CD4-positive, alpha-beta T cell treated with Interferon gamma for 1 hour (primary cell): ENCODE measurements around the gene SULT1B1.

ENCODE experiments used
- DNase-seq: peaks from one replicate; pipeline ENCODE4 v3.0.0-alpha.2; 2020

Gene SULT1B1

DNA sequence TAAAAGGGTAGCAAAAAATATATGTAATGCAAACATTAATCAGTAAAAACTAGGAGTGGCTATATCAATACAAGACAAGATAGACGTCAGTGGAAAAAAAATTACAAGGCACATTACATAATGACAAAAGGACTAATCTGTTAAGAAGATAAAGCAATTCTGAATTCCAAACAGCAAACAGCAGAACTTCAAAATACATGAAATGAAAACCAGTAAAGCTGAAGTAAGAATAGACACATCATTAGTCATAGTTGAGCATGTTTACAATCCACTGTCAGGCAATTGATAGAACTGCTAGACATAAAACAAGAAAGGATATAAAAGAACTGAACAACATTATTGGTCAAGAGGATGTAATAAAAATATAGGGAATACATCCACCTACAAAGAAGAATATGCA is 12.2 kb downstream of the SULT1B1 start:
- DNase-seq: no peak

DNA sequence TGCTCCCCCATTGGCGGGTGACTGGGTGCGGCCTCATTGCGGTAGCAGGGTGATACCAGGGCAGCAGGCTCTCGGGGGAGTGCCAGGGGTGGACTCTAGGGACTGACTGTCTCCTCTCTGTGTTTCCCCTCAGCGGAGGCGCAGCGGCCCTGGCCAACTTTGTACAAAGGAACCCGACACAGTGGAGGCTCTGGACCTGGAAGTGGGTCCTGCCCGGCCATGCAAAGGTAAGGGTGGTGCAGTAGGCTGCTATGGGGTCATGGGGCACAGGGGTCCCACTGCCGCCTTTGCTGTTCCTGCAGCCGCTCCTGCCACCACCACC is 16.3 kb downstream of the SULT1B1 start:
- DNase-seq: no peak

DNA sequence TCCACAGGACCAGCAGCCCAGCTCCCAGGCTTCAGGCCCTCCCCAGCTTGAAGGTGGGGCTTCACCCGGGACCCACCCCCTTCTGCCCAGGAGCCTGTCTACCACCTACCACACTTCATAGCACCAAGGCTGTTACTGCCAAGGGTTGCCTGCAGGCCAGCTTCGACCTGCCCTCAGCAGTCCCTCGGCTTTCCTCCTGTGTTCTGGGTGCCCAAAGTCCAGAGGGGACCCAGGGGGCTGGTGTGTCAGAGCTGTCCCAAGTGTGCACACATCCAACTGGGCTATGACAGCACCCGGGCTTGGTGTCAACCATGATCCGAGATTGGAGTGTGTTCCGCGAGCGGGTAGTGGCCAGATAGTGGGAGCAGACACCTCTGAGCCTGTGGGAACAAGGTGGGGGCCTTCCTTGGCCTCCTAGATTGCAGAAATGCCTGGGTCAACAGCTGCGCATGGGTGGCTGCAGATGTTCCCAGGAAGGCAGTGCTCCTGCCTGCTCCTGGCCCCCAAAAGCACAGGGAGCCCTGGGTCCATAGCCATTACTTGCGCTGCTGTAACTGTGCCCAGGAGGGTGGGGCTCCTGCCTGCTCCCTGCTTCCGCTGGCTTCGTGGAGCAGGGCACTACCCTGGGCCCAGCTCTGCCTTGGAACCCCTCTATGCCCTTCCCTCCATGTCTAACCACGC is 16.8 kb downstream of the SULT1B1 start:
- DNase-seq: no peak

DNA sequence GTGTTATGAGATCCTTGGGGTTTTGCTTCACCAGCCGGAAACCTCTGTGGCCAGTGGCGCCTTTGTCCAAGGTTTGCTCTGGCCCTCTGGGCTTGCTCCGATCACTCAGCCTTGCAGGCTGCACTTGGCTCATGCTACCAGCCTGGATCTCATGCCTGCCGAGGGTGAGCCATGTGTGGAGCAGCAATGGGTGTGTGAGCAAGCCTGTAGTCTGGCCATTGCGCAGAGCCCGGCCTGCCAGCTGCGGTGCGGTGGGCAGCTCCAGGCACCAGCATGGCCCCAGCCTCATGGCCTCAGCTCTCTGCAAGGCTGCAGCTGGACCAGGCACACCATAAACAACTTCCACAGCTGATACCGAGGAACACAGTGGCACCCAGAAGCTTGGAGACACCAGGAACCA is 17.8 kb downstream of the SULT1B1 start:
- no peak for DNase-seq

DNA sequence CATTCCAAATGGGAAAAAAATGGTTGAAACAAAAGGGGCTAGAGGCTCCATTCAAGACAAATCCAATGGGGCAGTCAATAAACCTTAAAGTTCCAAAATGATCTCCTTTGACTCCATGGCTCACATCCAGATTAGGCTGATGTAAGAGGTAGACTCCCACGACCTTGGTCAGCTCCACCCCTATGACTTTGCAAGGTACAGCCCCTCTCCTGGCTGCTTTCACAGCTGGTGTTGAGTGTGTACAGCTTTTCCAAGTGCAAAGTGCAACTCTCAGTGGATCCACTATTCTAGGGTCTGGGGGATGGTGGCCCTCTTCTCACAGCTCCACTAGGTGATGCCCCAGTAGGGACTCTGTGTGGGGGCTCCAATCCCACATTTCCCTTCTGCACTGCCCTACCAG is 21.5 kb downstream of the SULT1B1 start:
- DNase-seq: no peak

DNA sequence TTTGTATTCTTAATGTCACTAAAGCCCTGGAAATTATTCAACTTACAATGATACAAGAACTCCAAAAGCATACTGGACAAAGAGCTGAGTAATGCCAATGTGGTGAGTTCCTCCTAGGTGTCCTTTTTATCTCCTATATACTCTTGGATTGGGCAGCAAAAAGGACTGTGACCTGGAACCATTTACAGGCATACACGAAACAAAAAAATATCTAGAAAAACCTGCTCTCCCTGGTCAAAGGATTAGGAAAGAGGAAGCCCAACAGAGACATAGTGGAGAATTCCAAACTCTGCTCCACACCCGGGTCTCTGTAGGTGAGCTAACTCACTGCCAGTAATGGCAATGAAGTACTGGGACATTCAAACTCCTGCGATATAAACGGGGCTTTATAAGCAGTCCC is 25.3 kb downstream of the SULT1B1 start:
- DNase-seq: no peak

DNA sequence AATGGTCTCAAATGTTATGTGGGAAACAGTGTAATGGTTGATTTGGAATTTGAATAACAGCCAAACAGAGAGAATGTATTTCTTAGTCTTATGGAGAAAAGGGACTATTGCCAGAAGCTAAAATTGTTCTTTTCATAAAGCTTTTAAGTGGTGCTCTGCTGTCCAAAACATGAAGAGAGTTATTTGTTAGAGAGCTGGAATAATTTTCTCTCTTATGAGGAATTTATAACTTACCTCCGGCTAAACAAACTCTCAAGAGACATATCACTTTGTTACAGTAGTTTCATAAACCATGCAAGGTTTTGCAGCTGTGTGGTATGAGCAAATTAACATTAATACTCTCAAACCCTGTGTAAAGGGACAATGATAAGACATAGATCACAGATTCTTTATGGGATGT is 28.6 kb downstream of the SULT1B1 start:
- no peak for DNase-seq

DNA sequence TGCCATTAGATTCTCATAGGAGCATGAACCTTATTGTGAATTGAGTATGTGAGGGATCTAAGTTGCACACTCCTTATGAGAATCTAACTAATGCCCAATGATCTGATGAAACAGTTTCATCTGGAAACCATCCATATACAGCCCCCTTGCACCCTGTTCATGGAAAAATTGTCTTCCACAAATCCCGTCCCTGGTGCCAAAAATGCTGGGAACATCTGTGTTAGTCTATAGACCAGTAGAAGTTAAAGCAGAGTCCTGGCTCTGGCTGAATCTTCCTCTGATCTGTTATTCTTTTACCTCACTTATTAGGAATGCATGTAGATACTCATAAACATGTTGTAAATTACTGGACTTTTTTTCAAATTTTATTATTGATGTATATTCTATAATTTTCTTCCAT is 29.2 kb downstream of the SULT1B1 start:
- no peak for DNase-seq

DNA sequence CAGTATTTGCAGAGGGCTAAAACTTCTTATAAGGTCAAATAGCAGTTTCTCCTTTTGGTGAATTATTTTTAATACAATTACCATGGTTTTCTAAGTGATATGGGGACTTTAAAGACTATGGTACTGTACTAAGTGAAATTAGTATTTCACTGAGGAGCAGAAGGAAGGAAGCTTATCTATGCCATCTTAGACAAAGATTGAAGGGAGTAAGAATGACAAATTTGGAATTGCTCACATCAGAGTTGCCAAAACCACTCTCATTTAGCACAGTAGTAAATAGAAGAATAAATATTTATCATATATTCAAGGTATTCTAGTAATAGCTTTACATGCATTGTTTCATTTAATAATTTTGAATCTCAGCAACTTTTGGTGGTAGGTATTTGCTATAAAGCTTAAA is 30.4 kb downstream of the SULT1B1 start:
- DNase-seq: no peak

DNA sequence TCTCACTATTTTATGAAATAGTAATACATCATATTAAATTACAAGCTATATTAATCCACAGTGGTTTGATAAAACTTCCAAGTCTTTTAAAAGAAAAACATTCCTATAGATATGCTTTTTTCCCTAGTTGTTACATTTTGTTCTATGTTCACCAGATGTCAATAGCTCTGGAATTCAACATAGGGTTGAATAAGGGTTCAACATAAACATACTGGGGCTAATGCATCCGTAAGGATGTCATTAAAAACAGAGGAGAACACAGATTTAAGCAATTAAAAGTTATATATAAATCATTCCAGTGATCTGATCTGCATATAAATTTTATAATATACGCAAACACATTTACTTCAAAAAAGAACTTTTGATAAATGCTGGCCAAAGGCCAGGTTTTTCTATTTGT is 32.5 kb downstream of the SULT1B1 start:
- DNase-seq: no peak

DNA sequence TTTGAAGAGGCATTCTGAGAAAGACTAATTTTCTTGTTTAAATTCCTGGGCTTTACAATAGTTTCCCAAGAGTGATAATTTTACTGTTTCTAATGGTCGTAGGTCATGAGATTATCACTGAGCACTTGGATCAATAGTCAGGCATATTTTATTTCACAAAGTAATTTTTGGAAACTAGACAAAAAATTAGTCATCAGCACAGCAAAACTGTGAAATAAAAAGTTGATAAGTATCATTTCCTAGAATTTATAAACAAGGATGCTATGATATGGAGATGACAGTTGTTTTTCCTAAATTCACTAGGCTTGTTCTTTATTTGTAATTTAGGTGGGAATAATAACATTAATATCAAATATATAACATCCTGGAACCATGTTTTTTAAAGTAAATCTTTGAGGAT is 33.0 kb downstream of the SULT1B1 start:
- no peak for DNase-seq

DNA sequence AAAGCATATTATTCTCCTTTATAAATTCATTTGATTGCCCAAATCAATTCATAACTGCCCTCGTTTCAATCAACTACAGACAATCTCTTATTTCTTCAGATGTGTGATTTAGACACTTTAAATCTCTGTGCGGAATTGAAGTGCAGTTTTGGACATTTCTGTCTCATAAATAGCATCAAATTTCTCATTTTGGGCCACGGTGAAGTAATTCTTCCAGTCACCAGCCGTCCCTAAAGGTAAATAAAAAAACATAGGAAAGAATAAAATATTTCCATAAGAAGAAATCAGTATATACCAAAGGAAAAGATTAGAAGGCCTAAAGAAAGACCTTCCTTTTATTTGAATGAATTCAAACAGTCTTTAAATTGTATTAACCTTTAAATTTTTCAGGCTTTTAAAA is 33.4 kb downstream of the SULT1B1 start:
- DNase-seq: no peak

DNA sequence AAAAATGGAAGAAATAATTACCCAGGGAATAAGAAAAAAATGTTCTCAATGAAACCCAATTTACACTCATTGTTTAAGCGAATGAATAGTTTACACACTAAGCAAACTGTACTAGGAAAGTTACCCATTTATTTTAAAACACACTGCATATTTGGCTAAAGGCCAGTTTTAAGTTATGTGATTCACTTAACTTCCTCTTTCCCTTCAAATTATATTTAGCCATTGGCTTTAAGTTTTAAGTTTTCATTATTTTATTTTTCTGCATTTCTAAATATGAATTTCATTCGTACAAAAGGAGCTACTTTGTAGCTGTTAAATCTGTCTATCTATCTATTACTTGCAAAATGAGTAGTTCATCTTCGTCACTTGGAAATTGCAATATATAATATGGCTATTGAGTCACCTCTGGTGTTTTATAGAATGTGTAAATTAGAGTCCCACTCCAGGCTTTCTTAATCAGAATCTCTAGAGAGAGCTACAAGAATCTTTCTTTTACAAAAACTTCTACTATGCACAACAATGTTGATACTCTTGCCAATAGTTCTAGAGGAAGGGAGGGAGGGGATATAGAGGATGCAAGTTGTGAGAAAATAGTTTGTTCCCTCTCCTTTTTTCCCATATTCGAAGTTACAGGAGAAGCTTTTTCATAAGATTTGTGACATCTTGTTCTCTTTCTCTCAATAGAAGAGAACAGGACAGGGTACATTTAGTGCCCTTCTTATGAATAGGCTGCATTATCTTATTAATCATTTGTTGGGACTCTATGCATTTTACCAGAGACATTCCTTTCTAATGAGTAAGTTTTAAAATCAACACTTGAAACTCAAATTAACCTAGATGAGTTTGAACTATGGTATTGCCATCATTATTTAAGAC is 41.8 kb downstream of the SULT1B1 start:
- no peak for DNase-seq

DNA sequence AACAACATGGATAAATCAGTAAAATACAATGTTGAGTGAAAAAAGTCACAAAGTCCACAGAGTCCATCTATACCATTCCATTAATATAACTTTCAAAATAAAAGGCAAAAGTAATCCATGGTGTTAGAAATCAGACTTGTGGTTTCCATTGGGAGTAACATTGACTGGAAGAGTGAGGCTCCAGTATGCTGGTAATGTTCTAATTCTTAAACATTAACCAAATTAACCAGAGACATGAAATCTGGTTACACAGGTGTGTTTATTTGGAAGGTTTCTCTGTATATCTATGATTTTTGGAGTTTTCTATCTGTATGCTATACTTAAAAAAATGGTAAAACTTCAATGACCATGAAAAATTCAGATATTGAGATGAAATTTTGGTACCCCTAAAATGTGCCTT is 42.6 kb downstream of the SULT1B1 start:
- no peak for DNase-seq

DNA sequence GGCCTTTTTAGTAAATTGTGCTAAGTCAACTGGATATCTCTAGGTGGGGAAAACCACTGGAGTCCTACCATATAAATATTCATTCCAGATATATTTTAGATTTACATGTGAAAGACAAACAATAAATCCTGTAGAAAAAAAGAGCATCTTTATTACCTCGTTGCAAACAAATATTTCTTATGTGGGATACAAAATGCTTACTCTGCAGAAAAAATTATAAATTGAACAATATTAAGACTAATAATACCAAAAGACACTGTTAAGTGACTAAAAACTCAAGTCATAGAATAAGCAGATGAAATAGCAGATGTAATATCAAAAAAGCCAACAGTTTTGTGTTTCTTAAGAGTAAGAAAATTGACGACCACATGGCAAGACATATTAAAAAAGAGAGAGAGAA is 43.8 kb downstream of the SULT1B1 start:
- no peak for DNase-seq

DNA sequence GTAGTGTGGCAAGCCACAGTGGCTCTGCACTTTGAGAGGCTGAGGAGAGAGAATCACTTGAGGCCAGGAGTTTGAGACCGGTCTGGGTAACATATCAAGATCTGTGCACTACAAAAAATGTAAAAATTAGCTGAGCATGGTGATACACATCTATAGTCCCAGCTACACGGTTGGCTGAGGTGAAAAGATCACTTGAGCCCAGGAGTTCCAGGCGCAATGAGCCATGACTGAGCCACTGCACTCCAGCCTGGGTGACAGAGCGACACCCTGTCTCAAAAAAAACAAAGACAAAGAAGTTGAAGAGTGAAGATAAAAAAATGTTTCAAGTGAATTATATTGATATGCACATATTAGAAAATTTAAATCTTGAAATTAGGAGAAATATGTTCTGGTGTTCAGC is 46.3 kb downstream of the SULT1B1 start:
- no peak for DNase-seq

DNA sequence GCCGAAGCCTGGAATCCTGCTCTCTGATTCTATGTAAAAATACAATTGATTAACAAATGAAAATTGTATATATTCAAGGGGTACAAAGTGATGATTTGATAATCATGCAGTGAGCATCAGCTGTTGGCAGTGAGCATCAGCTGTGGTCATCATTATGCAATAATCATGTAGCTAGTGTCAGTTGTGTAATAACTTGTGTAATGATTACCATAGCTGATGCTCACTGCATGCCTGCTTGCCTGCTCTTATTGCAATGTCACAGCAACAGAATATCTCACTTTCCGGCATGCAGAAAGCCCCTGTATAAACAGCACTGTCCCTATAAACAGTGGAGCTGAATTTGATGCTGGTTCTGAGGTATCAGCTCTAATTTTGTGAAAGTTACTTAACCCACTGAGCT is 46.8 kb downstream of the SULT1B1 start:
- DNase-seq: peak; percentile 34

DNA sequence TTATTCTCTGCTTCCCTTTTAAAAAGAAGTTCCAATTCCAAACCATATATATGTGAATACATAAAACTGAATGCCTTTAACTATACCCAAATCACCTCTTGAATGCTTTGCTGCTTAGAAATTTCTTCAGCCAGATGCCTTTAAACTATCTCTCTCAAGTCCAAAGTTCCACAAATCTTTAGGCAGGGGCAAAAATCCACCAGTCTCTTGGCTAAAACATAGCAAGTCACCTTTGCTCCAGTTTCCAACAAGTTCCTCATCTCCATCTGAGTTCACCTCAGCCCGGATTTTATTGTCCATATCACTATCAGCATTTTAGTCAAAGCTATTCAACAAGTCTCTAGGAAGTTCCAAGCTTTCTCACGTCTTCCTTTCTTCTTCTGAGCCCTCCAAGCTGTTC is 49.8 kb downstream of the SULT1B1 start:
- no peak for DNase-seq

DNA sequence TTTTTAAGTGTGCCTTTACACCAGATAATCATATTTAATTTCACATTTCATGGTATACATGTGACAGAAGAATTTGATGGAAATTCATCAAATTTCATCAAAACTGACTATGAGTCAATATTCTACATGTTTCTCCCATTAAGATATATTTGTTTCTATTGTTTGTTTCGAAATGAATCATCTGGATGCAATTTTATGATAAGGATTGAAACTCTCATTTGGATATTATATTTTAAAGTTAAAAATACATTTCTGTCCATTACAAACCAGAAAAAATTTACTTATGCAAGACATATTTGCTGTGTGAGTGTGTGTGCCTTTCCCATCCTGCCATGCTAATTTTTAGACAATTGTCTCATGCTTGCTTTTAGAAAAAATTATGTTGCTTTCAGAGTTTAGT is 52.2 kb downstream of the SULT1B1 start:
- no peak for DNase-seq

DNA sequence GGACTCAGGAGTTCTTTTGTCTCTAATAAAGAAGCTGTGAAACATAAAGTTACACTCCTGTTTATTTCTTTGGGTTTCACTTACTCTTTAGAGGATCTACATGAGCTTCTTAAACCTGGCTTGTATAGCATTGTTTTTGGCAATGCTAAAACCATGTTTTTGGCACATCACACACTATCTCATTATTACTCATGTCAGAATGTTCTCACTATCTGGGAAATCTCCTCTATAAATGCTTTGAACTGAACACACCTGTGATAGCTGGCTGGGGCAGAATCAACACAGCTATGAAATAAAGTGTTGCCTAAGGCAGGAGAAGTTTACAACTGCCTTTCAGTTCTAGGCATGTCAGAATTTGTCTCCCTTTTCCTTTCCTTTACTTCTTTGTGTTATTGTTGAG is 52.6 kb downstream of the SULT1B1 start:
- no peak for DNase-seq

DNA sequence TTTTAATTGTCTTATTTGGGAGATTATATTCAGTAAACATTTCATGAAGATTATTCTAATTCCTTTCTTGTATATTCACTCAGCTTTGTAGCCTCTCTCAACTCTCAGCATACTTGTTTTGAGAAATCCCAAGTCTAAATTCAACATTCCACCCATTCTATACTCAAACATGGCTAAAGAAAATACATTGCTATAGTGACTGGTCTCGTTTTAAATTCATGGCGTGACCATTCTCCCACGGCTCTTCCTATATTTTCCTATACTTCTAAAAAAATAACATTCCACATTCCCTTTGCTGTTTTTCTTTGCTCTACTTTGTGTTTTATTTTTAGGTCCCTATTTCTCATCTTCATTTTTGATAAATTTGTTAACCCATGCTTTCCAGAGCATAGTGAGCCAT is 58.2 kb downstream of the SULT1B1 start:
- no peak for DNase-seq

DNA sequence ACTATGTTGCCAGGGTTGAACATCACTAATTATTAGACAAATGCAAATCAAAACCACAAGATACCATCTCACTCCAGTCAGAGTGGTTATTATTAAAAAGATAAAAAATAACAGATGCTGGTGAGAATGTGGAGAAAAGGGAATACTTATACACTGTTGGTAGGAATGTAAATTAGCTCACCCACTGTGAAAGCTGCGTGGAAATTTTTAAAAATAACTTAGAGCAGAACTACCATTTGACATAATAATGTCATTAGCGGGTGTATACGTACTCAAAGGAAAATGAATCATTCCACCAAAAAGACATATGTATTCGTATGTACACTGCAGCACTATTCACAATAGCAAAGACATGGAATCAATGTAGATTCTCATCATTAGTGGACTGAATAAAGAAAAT is 58.7 kb downstream of the SULT1B1 start:
- DNase-seq: no peak

DNA sequence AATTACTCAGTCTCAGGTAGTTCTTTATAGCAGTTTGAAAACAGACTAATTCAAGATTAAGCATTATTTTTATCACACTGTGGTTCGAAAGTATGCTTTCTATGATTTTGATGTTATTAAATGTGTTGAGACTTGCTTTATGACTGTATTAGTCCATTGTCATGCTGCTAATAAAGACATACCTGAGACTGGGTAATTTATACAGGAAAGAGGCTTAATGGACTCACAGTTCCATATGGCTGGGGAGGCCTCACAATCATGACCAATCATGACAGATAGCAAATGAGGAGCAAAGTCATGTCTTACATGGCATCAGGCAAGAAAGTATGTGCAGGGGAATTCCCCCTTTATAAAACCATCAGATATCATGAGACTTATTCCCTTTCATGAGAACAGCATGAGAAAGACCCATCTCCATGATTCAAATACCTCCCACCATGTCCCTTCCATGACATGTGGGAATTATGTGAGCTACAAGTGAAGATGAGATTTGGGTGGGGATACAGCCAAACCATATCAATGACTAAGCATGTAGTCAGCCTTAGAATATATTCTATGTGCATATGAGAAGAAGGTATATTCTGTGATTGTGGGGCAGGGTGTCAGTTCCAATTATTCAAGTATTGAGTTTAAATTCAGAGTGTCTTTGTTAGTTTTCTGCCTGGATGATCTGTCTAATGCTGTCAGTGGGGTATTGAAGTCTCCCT is 62.7 kb downstream of the SULT1B1 start:
- no peak for DNase-seq

DNA sequence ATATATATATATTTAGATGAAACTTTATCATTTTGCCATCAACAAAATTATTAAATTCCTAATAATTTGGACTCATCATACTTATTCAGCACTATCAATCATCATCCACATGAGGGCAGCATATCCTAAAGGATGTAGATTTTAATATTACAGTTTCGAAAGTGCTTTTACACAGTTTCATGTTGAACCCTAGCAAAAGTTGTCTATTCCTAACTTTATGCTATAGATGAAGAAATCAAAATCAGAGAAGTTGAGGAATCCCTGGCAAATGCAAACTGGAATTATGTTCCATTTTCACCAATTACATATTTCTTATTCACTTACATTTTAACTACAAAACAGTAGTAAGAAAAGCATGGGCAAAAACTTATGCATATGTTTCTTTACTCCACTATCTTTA is 70.8 kb downstream of the SULT1B1 start:
- no peak for DNase-seq
